Upper lobe of right lung (tissue), 1 donor: ENCODE results near the gene ARSI. TPM values are rescaled to one million over a fixed set of nuclear protein-coding genes. Genes with fewer than 3 reads are reported as not detected.

Experiments used
- ATAC-seq: fragments of 200-7000 bp; cut with Tn5 transposase; one replicate; pipeline ENCODE4 v1.9.1; 2020; ENCODE audit warnings: mild to moderate bottlenecking, moderate library complexity
- DNase-seq: peaks from one replicate; pipeline ENCODE4 v3.0.0-alpha.2; 2020
- H3K27ac ChIP-seq: fragments of 200-600 bp; one replicate; pipeline ENCODE4 v1.8.0; 2022
- H3K27me3 ChIP-seq: fragments of 200-600 bp; one replicate; pipeline ENCODE4 v1.8.0; 2022; ENCODE audit warnings: mild to moderate bottlenecking
- H3K36me3 ChIP-seq: fragments of 200-600 bp; one replicate; pipeline ENCODE4 v1.8.0; 2022
- H3K4me1 ChIP-seq: fragments of 200-600 bp; one replicate; pipeline ENCODE4 v1.8.0; 2022
- H3K4me3 ChIP-seq: fragments of 200-600 bp; one replicate; pipeline ENCODE4 v1.8.0; 2022; ENCODE audit warnings: mild to moderate bottlenecking
- H3K9me3 ChIP-seq: fragments of 200-600 bp; one replicate; pipeline ENCODE4 v1.8.0; 2022
- CTCF ChIP-seq: fragments of 200-600 bp; IDR thresholded peaks from one replicate; pipeline ENCODE4 v1.8.0; 2022; ENCODE audit warnings: antibody characterized with exemption
- intact Hi-C: fragments of 100-400 bp; cut with DNase I; formaldehyde crosslinking; loops from one replicate; pipeline ENCODE4 v1.11.0; 2022
- total RNA-seq: library from RNA; stranded (reverse); fragmentation: NEBNext Ultra II Directional; extraction: Animal tissue kit (Norgen Biotek cat#: 25700); gene quantifications from one replicate; pipeline ENCODE4 v1.2.1, GENCODE V29; 2021
- donor health status: DM: no; HTN: yes; CAD: no; lungs with severe emphysema.

ARSI gene
- total RNA-seq, 1 donor from 2014 or later = 4.0 TPM

- H3K4me3 ChIP-seq = no peak overlapping the region
- no peaks in the 10 kb centered on the region for H3K27me3 ChIP-seq
- H3K4me1 ChIP-seq = no peaks in the 10 kb centered on the region
- peak overlapping the region; percentile 30 for H3K27ac ChIP-seq
- TF ChIP-seq CTCF = no peak
- ATAC-seq (peak; percentile 68), DNase-seq (no peak)
- no peaks in the 10 kb centered on the region for H3K36me3 ChIP-seq
- intact Hi-C loops = no loop called here
- no peaks in the 10 kb centered on the region for H3K9me3 ChIP-seq
These were observed 17.4 kb upstream of the ARSI start for GRCh38 chr5:150320044-150320613.

GRCh38 chr5:150319484-150319790, 16.7 kb upstream of the ARSI start:
- TF ChIP-seq CTCF = no peak
- ATAC-seq (no peak), DNase-seq (no peak)
- intact Hi-C loops = no loop called here
- Histone ChIP-seq H3K27ac (no peak overlapping the region), H3K4me1 (no peaks in the 10 kb centered on the region), H3K4me3 (no peak overlapping the region), H3K36me3 (no peaks in the 10 kb centered on the region), H3K27me3 (no peaks in the 10 kb centered on the region), H3K9me3 (no peaks in the 10 kb centered on the region)

GRCh38 chr5:150318613-150319483, 16.1 kb upstream of the ARSI start:
- no peaks in the 10 kb centered on the region for H3K27me3 ChIP-seq
- no peak for ATAC-seq
- no peaks in the 10 kb centered on the region for H3K36me3 ChIP-seq
- H3K27ac ChIP-seq = no peak overlapping the region
- H3K4me1 ChIP-seq = no peaks in the 10 kb centered on the region
- DNase-seq = no peak
- no peak overlapping the region for H3K4me3 ChIP-seq
- intact Hi-C loops = no loop called here
- TF ChIP-seq CTCF = no peak
- no peaks in the 10 kb centered on the region for H3K9me3 ChIP-seq

- DNase-seq (no peak), ATAC-seq (peak; percentile 36)
- no peaks in the 10 kb centered on the region for H3K9me3 ChIP-seq
- H3K4me3 ChIP-seq = no peak overlapping the region
- intact Hi-C loops = no loop called here
- no peak for TF ChIP-seq CTCF
- H3K36me3 ChIP-seq = no peaks in the 10 kb centered on the region
- H3K27ac ChIP-seq = no peak overlapping the region
- H3K4me1 ChIP-seq = no peaks in the 10 kb centered on the region
- H3K27me3 ChIP-seq = no peaks in the 10 kb centered on the region
These were observed 14.6 kb upstream of the ARSI start for GRCh38 chr5:150317048-150318003.

GRCh38 chr5:150316320-150316719, 13.6 kb upstream of the ARSI start:
- no peaks in the 10 kb centered on the region for H3K9me3 ChIP-seq
- no peak overlapping the region for H3K4me3 ChIP-seq
- no peak for TF ChIP-seq CTCF
- H3K36me3 ChIP-seq = no peaks in the 10 kb centered on the region
- no peaks in the 10 kb centered on the region for H3K4me1 ChIP-seq
- ATAC-seq (no peak), DNase-seq (no peak)
- H3K27ac ChIP-seq = no peak overlapping the region
- intact Hi-C loops = no loop called here
- no peaks in the 10 kb centered on the region for H3K27me3 ChIP-seq
